HG02798 (cell line): ENCODE measurements around the gene CLIP2.
"Not testable (repeated sequence)": the region's sequence is repeated elsewhere in the genome, so short reads cannot be mapped to it uniquely, and the experiment has no call there.

Experiments used
- ATAC-seq: cut with Tn5 transposase; IDR thresholded peaks from one replicate; pipeline ENCODE4 v1.9.1; 2021; ENCODE audit warnings: mild to moderate bottlenecking; ENCODE audit not compliant: unreplicated experiment, poor library complexity

Gene CLIP2

GRCh38 chr7:74420006-74420405 is 130.8 kb downstream of the CLIP2 start:
- no peak for ATAC-seq

- ATAC-seq: no peak
Observed at GRCh38 chr7:74424291-74424880, 135.2 kb downstream of the CLIP2 start.

GRCh38 chr7:74428023-74428422 is 138.8 kb downstream of the CLIP2 start:
- no peak for ATAC-seq

- ATAC-seq: no peak
Observed at GRCh38 chr7:74429153-74429747, 140.0 kb downstream of the CLIP2 start.

- ATAC-seq: not testable (repeated sequence)
Observed at GRCh38 chr7:74430409-74430808, 141.2 kb downstream of the CLIP2 start.

GRCh38 chr7:74430961-74431466 is 141.8 kb downstream of the CLIP2 start:
- no peak for ATAC-seq

- ATAC-seq: not testable (repeated sequence)
Observed at GRCh38 chr7:74437291-74437571, 148.0 kb downstream of the CLIP2 start.

- ATAC-seq: no peak
Observed at GRCh38 chr7:74438327-74438726, 149.1 kb downstream of the CLIP2 start.

GRCh38 chr7:74439541-74439940 is 150.3 kb downstream of the CLIP2 start:
- ATAC-seq: no peak

- ATAC-seq: not testable (repeated sequence)
Observed at GRCh38 chr7:74440143-74440542, 150.9 kb downstream of the CLIP2 start.

- ATAC-seq: no peak
Observed at GRCh38 chr7:74441801-74442200, 152.6 kb downstream of the CLIP2 start.

- ATAC-seq: no peak
Observed at GRCh38 chr7:74443543-74444247, 154.5 kb downstream of the CLIP2 start.

- ATAC-seq: no peak
Observed at GRCh38 chr7:74449144-74449543, 159.9 kb downstream of the CLIP2 start.

GRCh38 chr7:74449809-74450397 is 160.7 kb downstream of the CLIP2 start:
- ATAC-seq: peak; percentile 41

- ATAC-seq: no peak
Observed at GRCh38 chr7:74452748-74453321, 163.6 kb downstream of the CLIP2 start.

- no peak for ATAC-seq
Observed at GRCh38 chr7:74453322-74454011, 164.3 kb downstream of the CLIP2 start, which contains the start of gene GTF2IRD1. GTF2IRD1 (plus strand) TSS chr7:74453906; CDS start chr7:74508081, 54,175 bp downstream.

- no peak for ATAC-seq
Observed at GRCh38 chr7:74454021-74454924, 165.1 kb downstream of the CLIP2 start.

GRCh38 chr7:74454925-74455288 is 165.7 kb downstream of the CLIP2 start:
- no peak for ATAC-seq

GRCh38 chr7:74455291-74455804 is 166.1 kb downstream of the CLIP2 start:
- no peak for ATAC-seq
